Activated CD4-positive, alpha-beta T cell treated with anti-CD3 and anti-CD28 coated beads, Interleukin-2, amount 50 U/mL, for 4 hours (primary cell): ENCODE results near the gene CNIH3.

ENCODE experiments used
- DNase-seq, 2 experiments: peaks; one replicate each; pipeline ENCODE4 v3.0.0-alpha.2; 2020

The CNIH3 gene

DNA sequence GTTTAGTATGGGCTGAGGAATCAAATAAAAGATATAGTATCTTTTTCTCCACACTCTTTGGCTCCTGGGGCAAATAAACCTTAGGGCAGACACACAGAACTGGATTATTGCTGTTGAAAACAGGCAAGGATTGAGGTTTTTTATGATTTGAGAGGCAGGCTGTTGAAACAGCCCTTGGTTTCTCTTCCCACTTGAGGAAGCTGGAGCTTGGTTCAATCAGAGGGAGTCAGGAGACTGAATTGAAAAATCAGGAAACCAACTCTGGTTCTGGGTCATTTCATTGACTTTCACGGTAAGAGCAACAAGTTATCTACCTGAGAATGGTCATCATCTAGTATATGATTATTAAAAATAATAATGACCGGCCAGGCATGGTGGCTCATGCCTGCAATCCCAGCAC is 108.4 kb downstream of the CNIH3 start:
- no peak for DNase-seq

DNA sequence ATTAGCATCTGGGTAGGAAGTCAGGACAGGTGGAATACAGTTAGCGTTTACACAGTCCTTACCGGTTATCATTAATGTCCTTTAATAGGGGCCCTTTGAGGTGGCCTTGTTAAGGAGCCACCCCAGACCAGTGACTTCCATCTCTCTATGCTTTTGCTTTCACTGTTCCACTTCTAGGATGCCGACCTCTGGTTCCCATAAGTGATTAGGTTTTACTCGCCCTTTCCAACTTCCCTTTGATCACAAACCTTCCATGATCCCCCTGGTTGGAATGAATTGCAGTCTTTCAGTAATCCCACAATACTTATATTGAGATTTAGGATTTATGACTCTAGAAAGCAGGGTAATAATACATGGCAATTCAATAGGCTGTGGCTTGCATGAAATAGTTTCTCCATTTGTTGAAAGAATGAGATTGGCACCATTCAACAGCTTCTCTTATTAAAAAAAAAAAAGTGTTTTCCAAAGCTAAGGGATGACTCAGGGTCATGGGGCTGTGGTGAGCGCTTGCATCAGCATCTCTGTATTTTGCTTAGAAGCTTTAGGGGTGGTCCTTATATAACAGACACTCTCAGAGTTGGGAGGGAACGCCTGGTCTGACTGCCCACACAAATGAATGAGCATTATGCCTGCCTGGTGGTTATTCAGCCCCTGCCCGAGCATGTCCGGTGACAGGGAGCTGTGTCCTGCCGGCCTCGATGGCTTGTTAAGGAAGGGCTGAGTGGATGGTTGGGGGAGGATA is 110.5 kb downstream of the CNIH3 start:
- no peak for DNase-seq

DNA sequence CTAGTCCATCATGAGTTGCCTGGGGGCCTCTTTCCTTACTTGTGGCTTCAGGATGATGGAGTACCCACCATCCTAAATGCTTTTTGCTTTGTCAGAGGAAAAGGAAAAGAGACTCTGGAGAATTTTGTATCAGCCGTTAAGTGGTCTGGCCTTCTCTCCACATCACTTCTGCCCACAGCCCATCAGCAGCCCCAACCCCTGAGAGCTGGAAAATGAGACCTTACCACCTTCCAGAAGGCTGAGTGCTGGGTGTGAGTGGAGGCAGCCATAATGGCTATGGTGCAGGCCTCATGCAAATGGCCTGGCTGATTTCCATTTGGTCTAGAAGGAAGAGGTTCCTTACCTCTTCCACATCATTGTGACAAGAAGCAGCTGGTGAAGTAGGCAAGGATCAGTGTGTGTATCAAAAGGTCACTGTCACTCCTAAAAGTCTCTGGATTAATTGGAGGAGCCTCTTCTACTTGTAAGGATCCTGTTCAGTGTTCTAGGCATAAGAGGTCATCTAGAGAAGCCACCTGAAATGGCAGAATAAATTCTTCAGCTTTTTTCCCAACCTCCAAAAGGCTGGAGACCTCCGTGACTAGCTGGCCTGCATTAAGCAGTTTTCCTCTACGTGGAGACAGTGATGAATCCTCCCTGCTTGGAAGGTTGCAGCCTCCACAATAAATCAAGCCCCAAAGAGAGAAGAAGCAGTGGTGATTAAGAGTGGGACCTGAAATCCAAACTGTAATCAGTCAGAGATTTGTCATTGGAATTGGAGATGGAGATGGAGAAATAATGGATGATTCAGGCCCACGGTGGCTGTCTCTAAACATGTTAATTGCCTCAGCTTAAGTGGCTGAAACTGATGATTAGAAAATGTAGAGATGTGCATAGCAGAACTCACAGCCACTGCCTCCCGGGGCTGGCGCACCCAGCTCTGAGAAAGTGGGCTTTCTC is 111.5 kb downstream of the CNIH3 start:
- no peak for DNase-seq

DNA sequence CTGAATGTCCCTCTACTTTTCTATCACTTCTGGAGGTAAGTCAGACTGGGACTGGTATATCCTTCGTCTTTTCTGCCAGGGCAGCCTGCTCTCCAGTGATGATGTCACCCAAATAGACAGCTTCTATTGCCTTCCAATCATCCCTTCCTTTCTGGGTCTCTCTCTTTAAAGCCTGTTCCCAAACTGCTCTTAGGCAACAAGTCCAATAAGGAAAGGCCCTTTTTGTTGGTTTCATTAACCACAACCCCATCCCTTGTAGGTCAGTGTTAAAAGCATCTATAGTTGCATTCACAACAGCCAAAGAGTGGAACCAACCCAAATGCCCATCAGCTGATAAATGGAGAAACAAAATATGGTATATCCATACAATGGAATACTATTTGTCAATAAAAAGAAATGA is 114.4 kb downstream of the CNIH3 start:
- DNase-seq, result no peak

DNA sequence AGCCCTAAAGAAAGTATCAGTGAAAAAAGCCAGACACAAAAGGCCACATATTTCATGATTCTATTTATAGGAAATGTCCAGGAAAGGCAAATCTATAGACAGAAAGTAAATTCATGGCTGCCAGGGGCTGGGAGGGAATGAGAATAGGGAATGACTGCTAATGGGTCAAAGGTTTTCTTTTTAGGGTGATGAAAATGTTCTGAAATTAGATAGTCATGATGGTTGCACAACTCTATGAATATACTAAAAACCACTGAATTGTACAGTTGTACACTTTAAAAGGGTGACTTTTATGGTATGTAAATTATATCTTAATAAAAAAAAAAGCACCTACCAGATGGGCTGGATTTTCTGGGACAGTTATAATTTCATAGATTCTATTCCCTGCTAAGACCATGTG is 114.8 kb downstream of the CNIH3 start:
- no peak for DNase-seq

DNA sequence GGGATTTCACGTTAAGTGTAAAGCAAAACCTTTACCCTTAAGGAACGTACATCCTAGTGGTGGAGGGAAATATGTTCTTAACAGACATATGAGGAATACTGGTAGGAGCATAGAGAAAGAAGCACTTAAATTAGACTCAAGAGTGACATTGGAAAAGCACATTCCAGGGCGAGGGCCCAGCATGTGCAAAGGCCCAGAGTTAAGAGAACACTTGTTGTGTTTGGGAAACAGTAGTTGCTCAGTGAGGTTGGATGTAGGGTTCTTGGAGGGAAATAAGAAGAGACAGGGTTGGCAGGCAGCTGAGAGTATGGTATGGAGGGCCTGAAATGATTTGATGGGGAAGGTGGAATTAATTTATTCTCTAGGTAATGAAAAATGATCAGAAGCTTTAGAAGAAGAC is 115.5 kb downstream of the CNIH3 start:
- no peak for DNase-seq

DNA sequence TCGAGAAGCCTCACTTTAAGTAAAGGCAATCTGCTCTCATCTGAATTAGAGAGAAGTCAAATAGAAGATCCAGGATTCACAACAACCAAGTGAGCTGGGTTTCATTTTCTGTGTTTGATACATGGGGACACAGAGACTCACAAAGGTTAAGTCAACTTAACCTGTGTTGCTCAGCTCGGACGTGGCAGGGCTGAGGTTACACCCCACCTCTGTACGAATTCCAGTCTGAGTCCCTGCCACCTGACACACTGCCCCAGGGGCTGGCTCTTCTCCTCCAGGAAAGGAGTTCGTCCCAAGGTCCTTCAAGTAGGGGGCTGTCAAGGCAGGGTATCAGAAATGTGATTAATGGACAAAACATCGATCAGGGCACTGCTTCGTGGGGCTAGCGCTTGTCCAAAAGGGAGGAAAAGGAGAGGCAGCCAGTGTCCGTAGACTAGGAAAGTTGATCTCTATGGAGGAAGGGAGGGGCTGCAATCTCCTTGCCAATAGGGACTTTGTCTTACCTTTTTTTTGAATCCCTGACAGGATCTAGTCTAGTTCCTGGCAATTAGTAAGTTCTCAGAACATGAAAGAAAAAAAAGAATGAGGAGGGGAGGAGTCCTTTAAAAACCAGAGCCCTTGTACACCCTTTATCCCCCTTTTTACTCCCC is 116.4 kb downstream of the CNIH3 start:
- DNase-seq, result no peak

DNA sequence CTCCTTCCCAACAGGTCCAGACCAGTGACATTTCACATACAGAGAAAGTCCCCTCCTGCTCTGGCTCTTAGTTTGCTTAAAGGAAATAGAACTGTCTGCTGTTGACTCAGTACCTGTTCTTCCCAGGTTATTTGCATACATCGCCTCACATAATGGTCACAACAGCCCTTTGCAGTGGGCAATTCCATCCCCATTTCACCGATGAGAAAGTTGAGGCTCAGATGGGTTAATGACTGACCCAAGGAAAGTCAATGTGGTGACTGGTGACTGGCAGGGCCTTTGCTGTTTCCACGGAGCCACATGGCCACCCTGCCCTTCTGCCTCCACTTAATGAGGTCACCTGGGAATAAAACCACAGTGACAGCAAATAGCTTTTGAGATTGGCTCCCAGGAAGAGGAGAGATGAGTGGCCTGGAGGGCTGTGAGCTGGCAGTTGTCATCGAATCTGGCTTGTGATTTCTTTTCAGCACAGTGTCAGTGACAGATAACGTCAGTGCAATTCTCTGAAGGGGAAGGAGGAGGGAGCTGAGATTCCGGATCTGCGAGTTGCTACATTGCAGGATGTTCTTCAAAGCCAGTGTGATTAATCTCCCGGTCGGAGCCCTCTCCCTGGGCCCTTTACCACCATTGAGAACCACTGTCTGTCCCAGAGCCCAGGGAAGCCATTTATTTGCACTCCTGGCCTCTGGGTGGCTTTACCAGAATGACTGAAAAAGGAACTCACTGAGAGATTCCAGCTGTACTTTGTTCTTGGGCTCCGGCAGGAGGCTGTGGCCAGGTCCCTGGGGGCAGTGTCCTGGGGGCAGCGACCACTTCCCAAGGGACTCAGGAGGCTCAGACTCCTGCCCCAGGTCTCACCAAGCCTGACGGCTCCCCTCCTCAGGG is 117.2 kb downstream of the CNIH3 start:
- no peak for DNase-seq

DNA sequence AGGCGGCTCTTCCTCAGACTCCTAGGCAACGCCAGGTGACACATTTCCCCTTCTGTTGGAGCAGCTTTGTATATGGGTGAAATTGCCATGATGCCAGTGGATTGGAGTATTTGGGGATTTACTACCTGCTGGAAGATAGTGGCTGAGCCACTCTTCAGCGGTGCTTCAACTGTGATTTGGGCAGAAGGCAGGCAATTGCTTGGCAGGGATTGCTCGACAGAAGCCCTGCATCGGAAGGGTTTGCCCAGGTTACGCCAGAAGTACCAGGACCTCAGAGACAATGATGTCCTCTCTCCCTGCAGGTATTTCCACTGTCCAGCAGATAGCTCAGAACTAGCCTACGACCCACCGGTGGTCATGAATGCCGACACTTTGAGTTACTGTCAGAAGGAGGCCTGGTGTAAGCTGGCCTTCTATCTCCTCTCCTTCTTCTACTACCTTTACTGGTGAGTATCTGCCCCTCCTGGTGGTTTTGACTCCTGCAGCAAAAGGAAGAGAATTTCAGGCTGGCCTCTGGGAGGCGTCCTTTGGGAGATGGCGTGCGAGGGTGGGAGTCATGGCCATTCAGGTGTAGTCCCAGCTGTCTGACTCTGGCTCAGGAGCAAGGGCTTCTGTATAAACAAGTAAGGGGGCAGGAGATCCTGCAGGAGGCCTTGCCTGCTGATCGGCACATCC is 118.3 kb downstream of the CNIH3 start:
- no peak for DNase-seq

DNA sequence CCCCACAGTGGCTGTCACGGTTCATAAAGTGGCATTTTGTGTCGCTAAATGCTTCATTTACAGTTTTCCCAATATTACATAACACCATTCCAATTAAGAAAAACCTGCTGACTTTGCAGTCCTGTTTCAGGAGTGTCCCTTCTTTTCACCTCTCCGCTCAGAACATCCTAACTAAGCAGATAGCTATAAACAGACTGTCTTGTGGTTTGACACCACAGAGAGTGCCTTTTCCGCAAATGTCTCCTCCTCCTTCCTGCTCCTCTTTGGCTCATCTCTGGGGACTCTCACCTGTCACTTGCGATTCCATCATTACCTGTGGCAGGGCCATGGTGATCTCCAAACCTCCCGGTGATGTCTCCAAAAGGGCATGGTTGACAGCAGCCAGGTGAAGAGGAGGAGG is 119.0 kb downstream of the CNIH3 start:
- no peak for DNase-seq

DNA sequence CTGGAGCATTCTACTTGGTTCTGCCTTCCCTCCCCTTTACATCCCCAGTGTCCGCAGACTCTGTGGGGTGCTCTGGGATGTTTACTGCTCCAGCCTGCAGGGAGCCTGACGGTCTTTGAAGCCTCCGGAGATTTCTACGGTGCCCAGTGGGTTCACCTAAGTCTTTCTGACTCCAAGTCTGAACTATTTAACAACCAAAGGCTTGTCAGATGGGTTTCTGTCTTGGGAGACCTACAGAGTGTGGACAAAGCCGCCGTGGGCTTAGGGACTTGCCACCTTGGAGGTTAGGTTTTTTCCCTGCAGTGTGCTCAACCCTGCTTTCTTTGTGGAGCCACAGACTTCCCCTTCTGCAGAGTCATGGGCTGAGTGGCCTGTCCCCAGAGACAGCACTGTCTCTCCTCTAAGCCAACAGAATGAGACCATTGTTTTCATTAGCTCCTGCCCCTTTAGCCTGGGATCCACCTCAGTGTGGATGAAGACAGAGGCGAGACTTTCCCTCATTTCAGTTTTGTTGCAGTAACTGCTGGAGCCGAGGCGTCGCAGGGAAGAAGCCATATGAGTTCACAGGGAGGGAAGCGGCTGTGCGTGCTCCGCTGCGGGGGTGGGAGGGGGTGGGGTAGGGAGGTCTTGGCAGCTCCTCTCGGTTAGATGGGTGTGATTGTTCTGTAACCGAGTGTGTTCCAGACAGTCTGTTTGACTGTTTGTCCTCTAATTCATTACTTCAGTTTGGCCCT is 120.7 kb downstream of the CNIH3 start:
- no peak for DNase-seq

DNA sequence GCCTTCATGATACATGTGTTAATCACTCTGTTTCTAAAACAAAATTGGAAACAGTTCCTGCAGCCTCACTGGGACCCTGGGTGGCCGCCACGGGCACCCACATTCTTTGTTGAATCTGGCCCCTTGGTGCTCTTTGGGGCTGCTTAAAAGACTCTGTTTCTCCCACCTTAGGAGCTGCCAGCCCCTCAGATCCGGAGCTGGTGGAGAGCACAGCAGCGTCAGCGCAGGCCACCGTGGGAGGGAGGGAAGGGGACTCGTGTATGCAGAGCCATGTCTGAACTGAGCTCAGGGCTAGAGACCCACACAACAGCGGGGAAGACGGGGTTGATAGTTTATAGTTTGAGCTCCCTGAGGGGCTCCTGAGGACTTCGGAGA is 121.2 kb downstream of the CNIH3 start:
- DNase-seq, result no peak

DNA sequence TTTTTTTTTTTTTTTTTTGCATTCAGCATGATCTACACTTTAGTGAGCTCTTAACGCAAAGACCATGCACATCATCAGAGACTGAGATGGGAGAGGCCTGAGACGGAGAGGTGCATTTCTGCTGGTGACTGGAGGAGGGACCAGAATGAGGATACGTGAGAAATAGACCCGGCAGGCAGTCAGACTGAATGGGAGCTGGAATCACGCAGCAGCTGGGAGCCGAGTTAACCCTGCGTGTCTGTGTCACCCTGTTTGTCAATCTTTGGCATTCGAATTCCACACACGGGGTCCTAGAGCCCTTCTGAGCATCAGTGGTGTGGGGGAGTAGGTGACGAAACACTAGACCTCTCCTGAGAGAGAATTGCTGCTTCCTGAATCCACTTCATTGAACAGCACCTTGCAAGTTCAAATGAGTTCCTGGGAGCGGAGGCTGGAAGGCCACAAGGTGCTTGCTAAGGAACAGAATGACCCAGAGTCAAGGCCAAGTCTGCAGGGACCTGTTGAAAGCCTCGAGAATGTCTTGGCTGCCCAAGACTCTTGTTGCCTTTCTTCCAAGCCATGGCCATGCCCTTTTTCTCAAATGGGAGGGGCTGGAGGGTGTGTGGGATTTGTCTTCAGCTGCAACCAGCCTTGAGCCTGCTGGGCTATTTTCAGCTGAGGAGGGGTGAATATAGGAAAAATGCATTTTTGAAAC is 123.3 kb downstream of the CNIH3 start:
- DNase-seq, result no peak

DNA sequence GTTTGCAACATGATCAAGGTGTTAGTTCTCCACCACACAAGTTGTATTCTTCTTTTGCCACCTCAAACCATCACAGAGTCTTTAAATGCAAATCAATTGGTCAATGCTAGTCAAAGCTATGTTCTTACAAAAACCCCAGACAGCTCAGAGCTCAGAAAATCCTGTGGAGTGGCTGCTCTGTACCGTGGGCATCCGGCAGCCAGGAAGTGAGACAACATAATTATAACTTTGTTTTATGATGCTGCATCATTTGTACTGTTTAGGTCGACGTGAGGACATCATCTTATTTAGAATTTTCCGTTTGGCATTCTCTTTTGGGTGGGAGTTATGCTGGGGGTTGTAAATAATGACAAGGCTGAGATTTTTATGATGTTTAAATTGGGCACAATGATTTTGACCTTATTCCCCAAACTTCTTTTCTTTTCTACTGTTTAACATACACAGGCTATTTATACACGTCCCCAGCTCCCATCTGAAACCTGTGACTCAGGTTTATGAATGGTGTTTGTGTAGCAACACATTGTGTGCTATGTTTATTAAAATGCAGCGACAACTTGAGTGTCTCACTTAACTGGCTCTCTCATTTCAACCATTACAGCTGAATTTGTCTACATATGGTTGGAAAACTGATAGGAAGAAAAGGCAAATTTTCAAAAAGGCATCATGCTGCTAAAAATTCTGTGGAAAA is 124.0 kb downstream of the CNIH3 start:
- DNase-seq, result no peak

DNA sequence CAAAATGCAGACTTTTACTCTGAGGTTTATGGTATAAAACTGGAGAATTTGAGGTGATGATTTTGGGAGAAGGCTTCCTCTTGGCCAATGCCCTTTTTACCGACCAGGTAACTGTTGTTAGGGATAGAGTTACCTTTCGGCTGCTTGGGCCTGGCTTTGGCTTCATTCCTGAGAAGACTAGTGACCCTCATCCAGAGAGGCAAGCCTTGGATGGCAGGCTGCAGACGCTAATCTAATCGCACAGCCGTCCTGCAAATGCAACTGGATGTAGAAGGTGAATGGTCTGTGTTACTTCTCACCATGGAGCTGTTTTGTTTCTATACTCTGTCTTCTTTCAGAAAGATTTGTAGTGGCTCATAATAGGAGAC is 124.6 kb downstream of the CNIH3 start:
- DNase-seq, result no peak

DNA sequence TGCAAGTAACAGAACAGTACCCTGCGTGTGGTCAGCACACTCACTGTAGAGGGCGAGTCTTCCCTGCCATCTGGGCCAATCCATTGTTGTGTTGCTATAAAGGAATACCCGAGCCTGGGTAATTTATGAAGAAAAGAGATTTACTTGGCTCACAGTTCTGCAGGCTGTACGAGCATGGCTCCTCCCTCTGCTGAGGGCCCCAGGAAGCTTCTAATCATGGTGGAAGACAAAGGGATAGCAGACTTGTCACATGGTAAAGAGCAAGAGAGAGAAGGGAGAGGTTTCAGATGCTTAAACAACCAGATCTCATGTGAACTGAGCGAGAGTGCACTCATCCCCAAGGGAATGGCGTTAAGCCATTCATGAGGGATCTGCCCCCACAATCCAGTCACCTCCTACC is 126.2 kb downstream of the CNIH3 start:
- DNase-seq, result no peak

DNA sequence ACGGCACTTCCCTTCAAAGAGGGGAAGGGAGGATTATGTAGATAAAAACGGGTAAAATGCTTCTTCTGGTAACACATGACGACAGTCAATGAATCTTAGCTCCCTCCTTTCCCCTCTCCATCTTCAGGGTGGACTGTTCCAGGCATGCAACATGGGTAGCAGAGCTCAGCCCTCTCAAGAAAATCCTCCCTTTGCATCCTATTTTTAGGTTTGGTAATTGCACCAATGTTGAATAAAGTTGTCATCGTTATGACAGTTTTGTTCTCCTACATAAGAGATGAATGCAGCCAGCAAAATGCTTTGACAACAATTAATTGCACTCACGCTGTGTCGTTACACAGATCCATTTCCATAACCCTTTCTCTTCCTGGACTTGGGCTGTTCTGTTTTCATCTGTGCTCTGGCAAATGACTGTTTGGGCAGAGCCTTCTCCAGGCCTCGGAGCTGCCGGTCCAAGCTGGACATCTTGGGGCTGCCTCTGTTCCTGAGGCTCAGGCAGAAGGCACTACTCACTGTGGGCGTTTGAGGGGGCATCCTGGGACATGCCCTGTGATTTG is 127.6 kb downstream of the CNIH3 start:
- DNase-seq, result no peak

DNA sequence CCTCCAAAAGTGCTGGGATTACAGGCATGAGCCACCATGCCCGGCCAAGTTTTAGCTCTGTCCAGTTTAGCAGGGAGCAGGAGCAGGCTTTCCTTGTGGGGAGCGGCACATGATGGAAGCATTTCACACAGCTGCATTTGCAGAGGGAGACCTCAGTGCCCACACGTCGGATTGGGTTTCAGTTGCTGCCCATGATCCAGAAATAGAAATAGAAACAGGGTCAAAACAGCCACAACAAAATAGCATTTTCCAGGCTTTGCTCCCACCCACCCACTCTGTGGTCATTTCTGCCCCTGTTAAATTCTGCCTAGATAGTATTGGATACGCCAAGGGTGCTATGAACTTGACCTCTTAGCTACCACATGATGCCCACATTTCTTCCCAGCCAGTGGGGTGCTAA is 128.4 kb downstream of the CNIH3 start:
- no peak for DNase-seq

DNA sequence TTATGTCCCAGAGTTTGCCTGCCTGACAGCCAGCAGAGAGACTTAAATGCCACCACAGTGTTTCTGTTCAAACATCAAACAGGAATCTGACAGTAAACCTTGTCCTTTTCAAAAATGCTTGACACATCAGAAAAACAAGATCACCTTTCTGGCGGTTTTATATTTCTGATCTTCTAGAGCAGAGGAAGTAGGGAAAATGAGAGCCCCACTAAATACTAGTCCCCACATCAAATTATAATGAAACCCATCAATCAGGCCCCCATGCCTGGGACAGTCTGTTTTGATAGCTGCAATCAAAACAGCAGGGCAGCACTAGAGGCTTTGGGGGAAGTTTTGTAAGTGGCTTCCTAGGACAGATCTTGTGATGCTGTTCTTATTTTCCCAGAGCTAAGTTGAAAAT is 129.3 kb downstream of the CNIH3 start:
- DNase-seq, result no peak

DNA sequence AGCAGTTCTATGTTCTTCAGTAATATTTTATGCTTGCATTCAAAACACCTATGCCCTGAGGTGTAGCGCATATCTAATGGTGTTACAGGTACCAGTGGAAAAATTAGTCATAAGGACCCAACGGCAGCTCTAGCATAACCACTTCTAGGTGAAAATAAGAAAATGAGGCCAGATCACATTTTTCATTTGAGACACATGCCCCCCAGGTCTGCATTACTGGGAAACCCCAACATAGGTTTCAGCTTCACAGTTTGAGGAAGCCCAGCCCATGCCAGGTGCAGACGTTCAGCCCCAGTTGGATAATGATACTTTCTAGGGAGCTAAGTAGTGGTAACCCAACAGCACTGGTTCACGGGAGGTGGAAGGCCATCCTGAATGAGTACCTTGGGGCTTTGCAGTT is 129.8 kb downstream of the CNIH3 start:
- DNase-seq, result no peak
